Caco-2 (cell line): Measurements from ENCODE around the gene SUB1. TPM values are rescaled to one million over a fixed set of nuclear protein-coding genes. Genes with fewer than 3 reads are reported as not detected.

Source experiments
- BruUV-seq: library from RNA; stranded (reverse); fragments of 400-500 nt; replicated peaks from 2 replicates; lab custom pipeline; 2021; lab: Mats Ljungman, UMichigan
- CTCF ChIA-PET: fragments of 300-600 bp; sonication (Branson Sonifier 250); formaldehyde crosslinking; loops from one replicate; lab custom pipeline; 2022; ENCODE audit warnings: antibody characterized with exemption; lab: Charles Lee
- POLR2A ChIA-PET: fragments of 300-600 bp; sonication (Branson Sonifier 250); formaldehyde crosslinking; loops from one replicate; lab custom pipeline; 2022; ENCODE audit warnings: antibody characterized with exemption; lab: Charles Lee
- DNase-seq, 2 experiments: peaks; one replicate each; pipeline versions ENCODE4 v3.0.0 to v3.0.0-alpha.2; 2020 to 2022
- H3K27me3 ChIP-seq: replicated peaks from 2 replicates; pipeline ENCODE4 v1.6.0; 2011; ENCODE audit warnings: low read length; ENCODE audit not compliant: control insufficient read depth, insufficient read depth
- H3K36me3 ChIP-seq: 2 replicates; pipeline ENCODE4 v1.5.1; 2011; ENCODE audit warnings: low read length; ENCODE audit not compliant: control insufficient read depth, insufficient read depth
- H3K4me1 ChIP-seq: fragments of 250-450 bp; sonication (Bioruptor Pico); 2 replicates; pipeline ENCODE4 v1.5.1; 2020; ENCODE audit warnings: mild to moderate bottlenecking
- H3K4me3 ChIP-seq: 2 replicates; pipeline ENCODE4 v1.5.1; 2011; ENCODE audit warnings: low read depth, mild to moderate bottlenecking, control low read depth, low read length
- H3K9me3 ChIP-seq: fragments of 250-450 bp; sonication (Bioruptor Pico); 2 replicates; pipeline ENCODE4 v1.5.1; 2020; ENCODE audit warnings: mild to moderate bottlenecking, moderate library complexity
- H3K27ac Mint-ChIP-seq: one replicate; pipeline ENCODE4 v1.8.0; 2022; ENCODE audit warnings: mixed read lengths; ENCODE audit not compliant: unreplicated experiment
- H3K27me3 Mint-ChIP-seq: one replicate; pipeline ENCODE4 v1.8.0; 2022; ENCODE audit warnings: mixed read lengths; ENCODE audit not compliant: insufficient read depth, unreplicated experiment
- H3K36me3 Mint-ChIP-seq: one replicate; pipeline ENCODE4 v1.8.0; 2022; ENCODE audit warnings: mild to moderate bottlenecking, mixed read lengths; ENCODE audit not compliant: insufficient read depth, unreplicated experiment
- H3K4me1 Mint-ChIP-seq: one replicate; pipeline ENCODE4 v1.8.0; 2022; ENCODE audit warnings: low read depth, mixed read lengths; ENCODE audit not compliant: unreplicated experiment
- H3K4me3 Mint-ChIP-seq: one replicate; pipeline ENCODE4 v1.8.0; 2022; ENCODE audit warnings: mild to moderate bottlenecking, moderate library complexity, mixed read lengths; ENCODE audit not compliant: unreplicated experiment
- H3K9me3 Mint-ChIP-seq: one replicate; pipeline ENCODE4 v1.8.0; 2022; ENCODE audit warnings: mixed read lengths; ENCODE audit not compliant: unreplicated experiment
- intact Hi-C: fragments of 100-400 bp; cut with micrococcal nuclease; formaldehyde crosslinking; loops from one replicate; pipeline ENCODE4 v1.10.0; 2022; ENCODE audit not compliant: unreplicated experiment
- total RNA-seq: library from RNA; stranded (reverse); gene quantifications from 2 replicates; pipeline ENCODE4 v1.2.3, GENCODE V29; 2022
- TF ChIP-seq, protein P1 (sequence below), 2 experiments: fragments of 200-600 bp in 1 of 2; IDR thresholded peaks; 1 replicate in 1 of 2; 2 replicates in 1 of 2; pipeline versions ENCODE4 v1.5.1 to v1.8.0; 2011 to 2022; ENCODE audit warnings: antibody characterized with exemption in 1 of 2, control low read depth in 1 of 2, inconsistent platforms in 1 of 2, low read depth in 1 of 2, low read length in 1 of 2, mild to moderate bottlenecking in 1 of 2, moderate library complexity in 1 of 2; ENCODE audit not compliant: insufficient read depth in 1 of 2, severe bottlenecking in 1 of 2, unreplicated experiment in 1 of 2

SUB1 gene
- total RNA-seq, 1 experiment from 2014 or later: 281 TPM

DNA sequence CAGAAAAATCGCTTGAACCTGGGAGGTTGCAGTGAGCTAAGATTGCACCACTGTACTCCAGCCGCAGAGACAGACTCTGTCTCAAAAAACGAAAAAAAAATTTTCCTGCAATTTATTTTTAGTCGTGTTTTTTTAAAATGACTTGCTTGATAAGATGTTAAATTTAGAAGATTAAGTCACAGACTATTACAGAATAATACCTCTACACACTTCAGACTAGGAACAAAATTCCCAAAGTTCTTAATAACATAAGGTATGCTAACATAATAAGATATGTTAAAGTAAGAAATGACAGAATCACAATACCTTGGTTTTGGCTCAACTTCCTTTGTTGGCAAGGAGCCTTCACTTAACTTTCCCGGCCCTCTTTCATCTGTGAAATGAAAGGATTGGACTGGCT lies 66.3 kb downstream of the SUB1 start:
- ChIA-PET CTCF (no interaction called here), POLR2A (no interaction called here)
- TF ChIP-seq, protein P1, sequence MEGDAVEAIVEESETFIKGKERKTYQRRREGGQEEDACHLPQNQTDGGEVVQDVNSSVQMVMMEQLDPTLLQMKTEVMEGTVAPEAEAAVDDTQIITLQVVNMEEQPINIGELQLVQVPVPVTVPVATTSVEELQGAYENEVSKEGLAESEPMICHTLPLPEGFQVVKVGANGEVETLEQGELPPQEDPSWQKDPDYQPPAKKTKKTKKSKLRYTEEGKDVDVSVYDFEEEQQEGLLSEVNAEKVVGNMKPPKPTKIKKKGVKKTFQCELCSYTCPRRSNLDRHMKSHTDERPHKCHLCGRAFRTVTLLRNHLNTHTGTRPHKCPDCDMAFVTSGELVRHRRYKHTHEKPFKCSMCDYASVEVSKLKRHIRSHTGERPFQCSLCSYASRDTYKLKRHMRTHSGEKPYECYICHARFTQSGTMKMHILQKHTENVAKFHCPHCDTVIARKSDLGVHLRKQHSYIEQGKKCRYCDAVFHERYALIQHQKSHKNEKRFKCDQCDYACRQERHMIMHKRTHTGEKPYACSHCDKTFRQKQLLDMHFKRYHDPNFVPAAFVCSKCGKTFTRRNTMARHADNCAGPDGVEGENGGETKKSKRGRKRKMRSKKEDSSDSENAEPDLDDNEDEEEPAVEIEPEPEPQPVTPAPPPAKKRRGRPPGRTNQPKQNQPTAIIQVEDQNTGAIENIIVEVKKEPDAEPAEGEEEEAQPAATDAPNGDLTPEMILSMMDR (IDR thresholded peaks at IDR 0.05; ENCODE audit: insufficient read depth in 1 of 2, low read depth in 1 of 2, low read length in 1 of 2, severe bottlenecking in 1 of 2, unreplicated experiment in 1 of 2): no peak
- peaks cover 18% of the 10 kb centered on the region for H3K9me3 Mint-ChIP-seq
- H3K4me3 Mint-ChIP-seq: no peak overlapping the region
- H3K9me3 ChIP-seq: peaks cover 3% of the 10 kb centered on the region; the same call in 1 of the 2 replicates
- no peaks in the 10 kb centered on the region for H3K4me1 Mint-ChIP-seq
- no peak overlapping the region for H3K4me3 ChIP-seq
- no peaks in the 10 kb centered on the region for H3K4me1 ChIP-seq
- DNase-seq: no peak
- intact Hi-C loops: no loop called here
- no peak overlapping the region for H3K27ac Mint-ChIP-seq
- no peaks in the 10 kb centered on the region for H3K36me3 Mint-ChIP-seq
- no peaks in the 10 kb centered on the region for H3K27me3 Mint-ChIP-seq
- BruUV-seq: no TSS peak
- no peaks in the 10 kb centered on the region for H3K36me3 ChIP-seq
- no peaks in the 10 kb centered on the region for H3K27me3 ChIP-seq

Other genes with a start within 250 kb of the SUB1 start
- 75.1 and 78.3 TPM in 2 replicates for gene ZFR, start 140.8 kb upstream of the SUB1 start, total RNA-seq
- gene NPR3, start 125.8 kb downstream of the SUB1 start, total RNA-seq: 0.11 and 0.23 TPM in 2 replicates